HG03025 (cell line): ENCODE results near the gene WDPCP.
"Not testable (repeated sequence)": the region's sequence is repeated elsewhere in the genome, so short reads cannot be mapped to it uniquely, and the experiment has no call there.

Experiments used
- ATAC-seq: cut with Tn5 transposase; IDR thresholded peaks from one replicate; pipeline ENCODE4 v1.9.1; 2021; ENCODE audit warnings: mild to moderate bottlenecking, moderate library complexity; ENCODE audit not compliant: unreplicated experiment, low FRiP score

WDPCP gene

DNA sequence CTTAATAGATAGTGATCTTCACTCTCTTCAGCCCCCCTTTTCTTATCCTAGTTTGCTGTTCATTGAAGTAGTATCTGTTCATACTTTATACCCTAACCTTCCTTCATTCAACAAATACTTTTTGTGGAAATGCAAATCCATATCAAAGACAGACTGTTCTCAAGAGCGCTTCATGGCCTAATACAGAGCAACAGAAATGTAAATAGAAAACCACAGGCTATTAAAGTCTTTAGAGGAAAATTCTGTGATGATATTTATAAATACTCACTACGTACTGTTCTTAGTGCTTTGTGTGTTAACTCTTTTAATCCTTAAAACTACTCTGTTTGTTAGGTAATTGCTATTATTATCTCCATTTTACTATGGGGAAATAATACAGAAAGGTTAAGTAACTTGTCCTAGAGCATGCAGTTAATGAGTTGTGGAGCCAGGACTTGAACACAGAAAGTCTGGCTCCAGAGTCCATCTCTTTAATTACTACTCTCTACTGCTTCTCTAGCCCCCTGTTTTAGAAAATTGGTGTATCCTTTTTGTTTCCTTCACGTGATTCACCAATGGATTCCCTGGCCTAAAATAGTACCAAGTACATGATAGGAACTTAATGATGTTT, 3.4 kb upstream of the WDPCP start:
- no peak for ATAC-seq

DNA sequence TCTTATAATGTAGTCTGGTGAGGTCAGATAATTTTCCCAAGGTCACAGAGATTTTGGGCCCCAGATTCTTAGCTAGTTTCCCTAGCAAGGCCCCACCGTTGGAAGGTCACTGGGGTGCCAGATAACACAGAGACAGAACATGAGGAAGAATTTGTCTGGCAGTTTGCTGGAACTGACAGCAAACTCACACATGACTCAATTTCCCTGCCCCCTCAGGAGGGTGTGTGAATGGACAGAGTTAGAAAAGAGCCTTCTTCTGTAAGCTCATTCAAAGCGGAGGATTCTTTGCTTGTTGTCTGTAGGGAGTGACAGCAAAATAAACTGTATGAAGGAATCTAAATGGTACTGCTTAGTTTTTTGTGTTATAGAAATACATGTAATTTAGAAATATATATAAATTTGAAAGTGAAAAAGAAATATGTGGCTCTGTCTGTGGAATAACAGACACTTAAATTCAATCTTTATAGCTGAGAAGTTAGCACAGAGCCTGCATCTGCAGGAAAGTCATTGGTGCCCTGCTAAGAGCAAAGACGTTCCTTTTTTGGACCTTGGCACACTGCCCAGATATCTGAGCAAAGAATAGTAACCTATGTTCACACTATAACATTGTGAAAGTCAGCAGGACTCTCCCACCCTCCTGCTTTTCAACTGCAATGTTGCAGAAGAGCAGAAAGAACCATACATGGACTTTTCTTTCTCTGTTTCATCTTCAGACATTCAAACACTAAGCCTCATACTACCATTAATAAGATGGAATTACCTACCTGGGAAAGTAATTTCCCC, 2.5 kb upstream of the WDPCP start:
- no peak for ATAC-seq

DNA sequence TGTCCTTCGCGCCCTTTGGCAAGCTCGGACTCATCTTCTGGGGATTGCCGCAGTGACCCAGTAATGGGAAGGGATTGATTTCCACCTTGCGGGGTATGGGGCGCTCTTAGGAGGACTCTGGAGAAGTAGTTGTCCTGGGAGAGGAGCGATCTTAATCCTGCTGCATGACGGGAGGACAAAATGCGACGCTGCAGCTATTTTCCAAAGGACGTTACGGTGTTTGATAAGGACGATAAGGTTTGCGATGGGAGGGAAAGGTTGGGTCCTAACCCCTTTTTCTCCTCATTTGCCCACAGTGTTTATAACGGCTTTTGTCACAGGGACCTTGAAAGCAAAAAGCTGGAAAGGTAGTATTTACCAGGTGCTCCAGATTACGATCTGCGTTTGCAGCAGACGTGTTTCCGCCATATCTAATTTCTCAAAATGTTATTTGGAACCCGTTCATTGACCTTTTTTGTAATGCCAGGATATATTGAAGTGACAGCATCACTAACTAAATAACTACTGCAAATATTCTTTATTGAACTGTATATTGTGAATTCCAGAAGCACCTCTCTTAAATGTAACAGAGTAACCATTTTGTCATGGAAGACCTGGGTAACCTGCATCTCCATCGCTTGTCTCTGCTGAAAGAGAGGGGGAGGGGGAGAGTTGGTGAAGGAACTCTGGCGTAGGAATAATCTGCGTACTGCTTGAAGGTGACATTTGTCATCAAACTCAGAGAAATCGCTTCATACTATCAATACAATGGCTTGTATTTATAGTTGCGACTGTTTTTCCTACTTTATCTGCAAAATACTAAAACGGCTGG, 1.1 kb upstream of the WDPCP start:
- ATAC-seq = peak; percentile 3

DNA sequence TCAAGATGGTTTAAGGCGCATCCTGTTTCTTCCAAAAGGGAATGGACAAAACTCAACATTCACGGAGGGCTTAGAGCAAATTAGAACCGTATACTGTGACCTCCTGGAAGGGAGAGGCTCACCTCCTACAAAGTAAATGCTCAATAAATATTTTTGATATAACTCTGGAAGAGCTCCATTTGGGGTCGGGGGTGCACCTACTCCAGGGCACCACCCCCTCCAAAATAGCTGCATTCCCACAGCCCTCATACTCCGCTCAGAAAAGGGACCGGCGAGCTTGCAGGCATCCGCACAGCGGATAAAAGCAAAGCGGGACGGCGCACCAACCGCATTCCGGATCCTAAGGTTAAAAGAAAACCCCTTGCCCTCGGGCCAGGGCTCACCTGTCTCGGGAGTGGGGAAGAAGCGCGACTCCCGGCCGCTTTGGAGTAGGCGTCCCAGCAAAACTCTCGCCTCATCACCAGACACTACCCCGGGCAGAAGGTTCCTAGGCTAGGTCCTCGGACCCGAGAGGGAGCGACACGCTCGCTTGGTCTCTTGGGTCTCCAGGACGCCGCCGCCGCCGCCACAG, 378 bp downstream of the WDPCP start:
- no peak for ATAC-seq

DNA sequence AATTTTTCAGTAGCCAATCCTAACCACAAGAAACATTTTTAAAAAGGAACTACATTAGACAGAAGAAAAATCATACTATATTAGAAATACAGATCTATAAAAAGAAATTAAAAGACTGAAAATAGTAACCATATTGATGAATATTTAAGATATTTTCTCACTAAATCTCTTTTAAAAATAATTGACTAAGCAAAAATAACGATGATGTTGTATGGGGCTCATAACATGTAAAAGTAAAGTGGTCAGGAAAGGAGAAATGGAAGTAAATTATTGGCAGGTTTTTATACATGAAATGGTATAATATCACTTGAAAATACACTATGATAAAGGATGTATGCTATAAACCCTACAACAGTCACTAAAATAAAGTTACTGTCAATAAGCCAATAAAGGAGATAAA, 5.4 kb downstream of the WDPCP start:
- no peak for ATAC-seq

DNA sequence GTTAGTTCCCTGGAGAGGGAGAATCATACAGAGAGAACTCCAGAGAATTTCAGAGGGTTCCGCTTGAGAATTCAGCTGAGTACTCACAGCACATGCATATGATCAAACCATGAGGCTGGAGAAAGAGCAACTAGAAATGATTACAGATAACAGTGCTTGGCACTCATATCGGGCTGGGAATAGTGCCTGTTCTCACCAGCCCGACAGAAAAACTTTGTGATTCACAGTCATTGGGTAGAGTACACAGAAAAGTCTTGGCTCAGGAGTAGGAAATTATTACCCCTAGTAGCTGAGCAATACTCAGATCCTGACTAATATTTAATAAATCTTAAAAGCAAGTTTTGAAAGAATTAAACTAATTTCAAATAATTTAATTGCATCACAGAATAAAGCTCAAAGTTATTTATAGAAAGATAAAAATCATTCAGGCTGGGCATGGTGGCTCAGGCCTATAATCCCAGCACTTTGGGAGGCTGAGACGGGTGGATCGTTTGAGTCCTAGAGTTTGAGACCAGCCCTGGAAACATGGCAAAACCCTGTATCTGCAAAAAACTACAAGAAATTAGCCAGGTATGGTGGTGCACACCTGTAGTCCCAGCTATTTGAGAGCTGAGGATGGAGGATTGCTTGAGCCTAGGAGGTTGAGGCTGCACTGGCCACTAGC, 6.8 kb downstream of the WDPCP start:
- ATAC-seq = no peak

DNA sequence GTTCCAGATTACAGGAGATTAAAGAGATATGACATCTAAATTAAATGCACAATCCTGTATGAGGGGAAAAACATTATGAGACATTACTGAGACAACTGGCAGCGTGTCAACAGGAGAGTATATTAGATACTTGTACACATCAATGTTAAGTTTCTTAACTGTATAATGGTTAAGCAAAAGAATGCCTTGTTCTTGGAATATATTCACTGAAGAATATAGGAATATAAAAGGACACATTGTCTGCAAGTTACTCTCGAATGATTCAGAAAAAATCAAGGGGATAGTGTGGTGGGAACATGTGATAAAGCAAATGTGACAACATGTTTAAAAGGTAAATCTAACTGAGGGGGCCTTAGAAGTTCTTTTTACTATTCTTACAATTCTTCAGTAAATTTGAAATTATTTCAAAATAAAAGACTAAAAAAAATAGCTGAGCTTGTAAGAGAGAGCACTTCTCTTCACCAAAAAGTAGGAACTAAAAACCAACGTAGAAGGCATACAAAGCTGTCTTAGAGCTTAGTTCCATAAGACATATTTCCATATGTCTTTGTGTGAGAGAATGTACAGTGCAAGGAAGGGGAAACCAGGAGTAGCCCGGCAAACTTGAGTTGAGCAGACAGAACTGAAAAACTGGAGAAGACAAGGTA, 7.5 kb downstream of the WDPCP start:
- no peak for ATAC-seq

DNA sequence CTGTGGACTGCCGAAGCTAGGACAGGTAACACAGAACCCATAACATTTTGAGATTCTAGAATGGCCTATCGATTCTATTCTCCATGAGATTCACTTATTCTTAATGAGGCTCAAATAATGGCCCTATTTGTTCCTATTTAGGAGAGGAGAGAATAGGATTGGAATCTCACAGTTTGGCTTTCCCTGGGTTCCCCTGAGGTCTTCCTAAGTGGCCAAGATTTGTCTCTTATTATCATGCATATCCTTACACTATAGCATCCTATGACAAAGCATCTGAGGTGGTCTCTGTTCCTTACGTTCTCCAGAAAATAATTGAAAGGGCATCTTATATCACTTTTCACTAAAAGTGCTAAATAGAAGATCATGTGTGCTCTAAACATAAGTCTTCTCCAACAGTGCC, 9.5 kb downstream of the WDPCP start:
- no peak for ATAC-seq

DNA sequence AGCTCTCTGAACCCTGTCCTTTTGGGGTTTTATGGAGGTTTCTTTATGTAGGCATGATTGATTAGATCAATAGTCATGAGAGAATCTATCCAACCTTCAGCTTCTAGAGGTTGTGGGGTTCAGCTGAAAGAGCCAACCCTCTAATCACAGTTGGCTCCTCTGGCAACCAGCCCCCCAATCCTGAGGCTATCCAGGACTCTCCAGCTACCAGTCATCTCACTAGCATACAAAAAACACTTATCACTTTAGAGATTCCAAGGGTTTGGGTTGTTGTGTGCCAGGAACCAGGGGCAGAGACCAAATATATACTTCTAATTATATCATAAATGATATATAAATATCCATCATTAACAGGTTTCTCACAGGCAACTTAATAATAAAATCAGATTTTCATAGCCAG, 11.7 kb downstream of the WDPCP start:
- no peak for ATAC-seq

DNA sequence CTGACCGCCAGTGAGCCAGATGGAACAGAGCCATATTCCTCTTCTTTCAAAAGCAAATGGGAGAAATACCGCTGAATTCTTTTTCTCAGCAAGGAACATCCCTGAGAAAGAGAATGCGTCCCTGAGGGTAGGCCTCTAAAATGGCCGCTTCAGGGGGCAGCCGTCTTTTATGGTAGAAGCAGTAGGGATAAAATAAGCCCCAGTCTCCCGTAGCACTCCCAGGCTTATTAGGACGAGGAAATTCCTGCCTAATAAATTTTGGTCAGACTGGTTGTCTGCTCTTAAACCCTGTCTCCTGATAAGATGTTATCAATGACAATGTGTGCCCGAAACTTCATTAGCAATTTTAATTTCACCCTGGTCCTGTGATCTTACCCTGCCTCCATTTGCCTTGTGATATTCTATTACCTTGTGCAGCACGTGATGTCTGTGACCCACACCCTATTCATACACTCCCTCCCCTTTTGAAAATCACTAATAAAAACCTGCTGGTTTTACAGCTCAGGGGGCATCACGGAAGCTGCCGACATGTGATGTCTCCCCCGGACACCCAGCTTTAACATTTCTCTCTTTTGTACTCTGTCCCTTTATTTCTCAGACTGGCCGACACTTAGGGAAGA, 14.4 kb downstream of the WDPCP start:
- ATAC-seq = not testable (repeated sequence)

DNA sequence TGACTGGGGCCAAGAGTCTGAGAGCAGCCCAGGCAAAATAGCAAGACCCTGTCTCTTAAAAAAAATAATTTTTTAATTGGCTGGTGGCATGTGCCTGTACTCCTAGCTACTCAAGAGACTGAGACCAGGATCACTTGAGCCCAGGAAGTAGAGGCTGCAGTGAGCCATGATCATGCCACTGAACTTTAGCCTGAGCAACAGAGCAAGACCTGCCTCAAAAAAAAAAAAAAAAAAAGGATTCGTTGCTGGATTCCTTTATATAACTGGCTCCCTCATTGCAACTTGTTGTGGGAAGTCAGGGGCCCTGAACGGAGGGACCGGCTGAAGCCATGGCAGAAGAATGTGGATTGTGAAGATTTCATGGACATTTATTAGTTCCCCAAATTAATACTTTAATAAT, 15.3 kb downstream of the WDPCP start:
- not testable (repeated sequence) for ATAC-seq

DNA sequence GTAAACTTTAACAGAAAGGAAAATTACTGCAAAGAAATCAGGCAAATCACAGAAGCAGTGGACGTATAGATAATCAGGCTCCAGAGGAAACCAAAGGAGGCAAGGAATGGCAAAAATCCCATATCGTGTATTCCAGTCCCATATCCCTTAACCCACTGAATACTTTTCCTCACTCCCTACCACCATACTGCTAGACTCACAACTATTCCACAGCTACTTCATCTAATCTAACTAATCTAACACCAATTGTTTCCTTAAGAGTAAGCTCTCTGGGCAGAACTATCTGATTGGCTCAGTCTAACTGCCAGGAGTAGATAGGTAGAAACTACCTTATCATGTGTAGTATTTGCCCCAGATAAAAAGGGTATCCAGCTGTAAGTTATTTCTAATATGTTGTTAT, 16.3 kb downstream of the WDPCP start:
- ATAC-seq = no peak

DNA sequence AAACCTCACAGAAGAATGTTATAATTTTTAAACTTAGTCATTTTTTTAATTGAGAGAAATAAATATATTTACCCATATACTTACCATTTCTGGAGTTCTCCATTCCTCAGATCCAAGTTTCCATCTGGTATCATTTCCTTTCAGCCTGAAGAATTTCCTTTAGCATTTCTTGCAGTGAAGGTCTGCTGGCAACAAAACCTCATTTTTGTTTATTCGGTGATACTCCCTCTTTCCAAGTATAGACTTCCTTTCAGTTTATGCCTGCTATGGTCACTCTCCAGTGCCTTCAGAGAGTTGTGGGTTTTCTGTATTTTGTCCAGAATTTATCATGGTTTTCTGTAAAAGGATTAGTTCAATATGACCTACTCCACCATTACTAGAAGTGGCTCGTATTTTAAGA, 17.0 kb downstream of the WDPCP start:
- no peak for ATAC-seq

DNA sequence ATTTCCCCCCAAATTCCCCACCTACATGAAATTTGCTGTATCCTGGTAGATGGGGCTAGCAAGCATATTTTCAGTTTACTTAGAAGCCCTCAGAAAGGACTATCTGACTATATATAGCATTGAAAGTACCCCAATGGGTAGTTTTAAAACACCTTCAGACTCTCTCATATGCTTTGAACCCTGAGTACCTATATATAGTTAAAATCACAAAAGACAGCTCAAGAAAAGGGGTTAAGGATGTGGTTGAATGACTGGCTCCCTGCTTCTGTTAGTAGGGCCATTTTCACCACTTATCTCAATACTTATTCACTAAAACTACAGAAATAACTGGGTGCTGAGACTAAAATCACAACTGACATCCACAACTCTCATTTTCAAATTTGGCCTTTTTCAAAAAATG, 18.5 kb downstream of the WDPCP start:
- peak; percentile 86 for ATAC-seq

DNA sequence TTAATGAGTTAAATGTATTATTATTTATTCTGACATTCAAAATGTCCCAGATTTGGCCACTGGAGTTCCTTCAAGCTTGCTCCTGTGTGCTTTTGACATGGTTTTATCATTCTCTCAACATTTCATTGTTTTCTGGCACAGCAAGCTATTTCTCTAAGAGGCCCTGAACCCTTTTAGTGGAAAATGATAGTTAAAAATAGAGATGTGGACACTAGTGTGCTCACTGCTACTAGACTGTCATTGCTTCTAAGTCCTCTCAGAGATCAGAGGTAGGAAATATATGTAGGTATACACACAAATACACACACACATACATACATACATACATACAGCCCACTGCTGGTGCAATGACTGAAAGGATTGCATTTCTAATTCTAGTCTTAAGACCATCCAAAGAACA, 25.5 kb downstream of the WDPCP start:
- ATAC-seq = no peak

DNA sequence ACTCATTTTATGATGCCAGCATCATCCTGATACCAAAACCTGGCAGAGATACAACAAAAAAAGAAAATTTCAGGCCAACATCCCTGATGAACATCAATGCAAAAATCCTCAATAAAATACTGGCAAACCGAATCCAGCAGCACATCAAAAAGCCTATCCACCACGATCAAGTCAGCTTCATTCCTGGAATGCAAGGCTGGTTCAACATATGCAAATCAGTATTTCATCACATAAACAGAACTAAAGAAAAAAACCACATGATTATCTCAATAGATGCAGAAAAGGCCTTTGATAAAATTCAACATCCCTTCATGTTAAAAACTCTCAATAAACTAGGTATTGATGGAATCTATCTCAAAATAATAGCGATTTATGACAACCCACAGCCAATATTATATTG, 29.4 kb downstream of the WDPCP start:
- not testable (repeated sequence) for ATAC-seq

DNA sequence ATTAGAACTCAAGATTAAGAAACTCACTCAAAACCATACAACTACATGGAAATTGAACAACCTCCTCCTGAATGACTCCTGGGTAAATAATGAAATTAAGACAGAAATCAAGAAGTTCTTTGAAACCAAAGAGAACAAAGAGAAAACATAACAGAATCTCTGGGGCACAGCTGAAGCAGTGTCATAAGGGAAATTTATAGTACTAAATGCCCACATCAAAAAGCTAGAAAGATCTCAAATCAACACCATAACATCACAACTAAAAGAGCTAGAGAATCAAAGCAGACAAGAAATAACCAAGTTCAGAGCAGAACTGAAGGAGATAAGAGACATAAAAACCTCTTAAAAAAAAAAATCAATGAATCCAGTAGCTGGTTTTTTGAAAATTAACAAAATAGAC, 30.5 kb downstream of the WDPCP start:
- not testable (repeated sequence) for ATAC-seq

DNA sequence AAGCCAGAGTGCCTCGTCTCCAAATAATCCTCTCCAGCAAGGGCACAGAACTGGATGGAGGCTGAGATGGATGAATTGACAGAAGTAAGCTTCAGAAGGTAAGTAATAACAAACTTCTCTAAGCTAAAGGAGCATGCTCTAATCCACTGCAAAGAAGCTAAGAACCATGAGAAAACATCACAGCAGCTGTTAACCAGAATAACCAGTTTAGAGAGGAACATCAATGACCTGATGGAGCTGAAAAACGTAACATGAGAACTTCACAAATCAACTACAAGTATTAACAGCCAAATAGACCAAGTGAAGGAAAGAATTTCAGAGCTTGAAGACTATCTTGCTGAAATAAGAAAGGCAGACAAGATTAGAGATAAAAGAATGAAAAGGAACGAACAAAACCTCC, 32.3 kb downstream of the WDPCP start:
- ATAC-seq = no peak

DNA sequence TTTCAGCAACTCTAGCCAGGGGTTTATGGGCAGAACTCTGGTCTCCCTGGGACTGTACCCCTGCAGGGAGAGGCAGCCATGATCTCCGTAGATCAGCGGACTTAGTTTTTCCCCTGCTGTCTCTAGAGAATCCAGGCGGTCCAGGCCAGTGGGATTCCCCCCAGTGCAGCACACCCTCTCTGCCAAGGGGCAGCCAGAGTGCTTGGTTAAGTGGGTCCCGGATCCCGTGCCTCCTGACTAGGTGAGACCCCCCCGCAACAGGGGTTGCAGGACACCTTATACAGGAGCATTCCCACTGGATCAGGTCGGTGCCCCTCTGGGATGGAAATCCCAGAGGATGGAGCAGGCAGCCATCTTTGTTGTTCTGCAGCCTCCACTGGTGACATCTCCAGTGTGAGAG, 33.0 kb downstream of the WDPCP start:
- no peak for ATAC-seq

DNA sequence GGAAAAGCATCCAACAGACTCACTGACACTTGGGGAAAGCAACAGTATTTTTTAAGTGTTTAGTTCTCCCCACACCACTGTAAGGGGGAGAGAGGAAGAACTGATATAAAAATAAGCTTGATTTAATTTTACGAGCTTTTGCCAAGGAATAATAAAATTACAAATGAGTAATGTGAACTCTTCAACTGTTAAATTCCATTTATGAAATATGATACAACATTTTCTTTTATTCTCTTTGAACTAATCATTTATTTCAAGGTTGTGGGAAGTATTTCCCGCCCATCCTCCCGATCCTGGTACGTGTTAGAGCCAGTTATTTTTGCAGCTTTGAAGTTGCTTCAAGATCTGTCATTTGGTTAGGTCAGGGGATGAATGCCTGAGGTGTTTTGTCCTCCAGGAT, 35.2 kb downstream of the WDPCP start:
- ATAC-seq = no peak
